Measurements from ENCODE around the gene ELOVL5.

- no peak for TF ChIP-seq CTCF (conservative IDR thresholded peaks at IDR 0.05)
- no peak for TF ChIP-seq ZFX (IDR thresholded peaks at IDR 0.05)
These were observed 115.4 kb downstream of the ELOVL5 start for GRCh38 chr6:53233309-53233708.

Data from C4-2B (cell line).